Measurements from ENCODE around the gene CTNNA2. TPM values are rescaled to one million over a fixed set of nuclear protein-coding genes. Genes with fewer than 3 reads are reported as not detected.

Gene CTNNA2
- total RNA-seq, 1 experiment from 2014 or later = 0.02 TPM

- DNase-seq (ENCODE audit: low read depth) = no peak
Observed at GRCh38 chr2:80258793-80259192, 745.9 kb downstream of the CTNNA2 start.

GRCh38 chr2:80259292-80259691 is 746.4 kb downstream of the CTNNA2 start:
- no peak for DNase-seq (ENCODE audit: low read depth)

GRCh38 chr2:80266231-80266630 is 753.4 kb downstream of the CTNNA2 start:
- DNase-seq (ENCODE audit: low read depth) = no peak

GRCh38 chr2:80269806-80270205 is 757.0 kb downstream of the CTNNA2 start:
- no peak for DNase-seq (ENCODE audit: low read depth)

GRCh38 chr2:80280598-80280997 is 767.7 kb downstream of the CTNNA2 start:
- DNase-seq (ENCODE audit: low read depth) = no peak

GRCh38 chr2:80281049-80281448 is 768.2 kb downstream of the CTNNA2 start:
- no peak for DNase-seq (ENCODE audit: low read depth)

- DNase-seq (ENCODE audit: low read depth) = peak; percentile 0
Observed at GRCh38 chr2:80288576-80288975, 775.7 kb downstream of the CTNNA2 start.

- no peak for DNase-seq (ENCODE audit: low read depth)
Observed at GRCh38 chr2:80291656-80292055, 778.8 kb downstream of the CTNNA2 start.

- DNase-seq (ENCODE audit: low read depth) = no peak
Observed at GRCh38 chr2:80292474-80292873, 779.6 kb downstream of the CTNNA2 start.

- DNase-seq (ENCODE audit: low read depth) = no peak
Observed at GRCh38 chr2:80293039-80293438, 780.2 kb downstream of the CTNNA2 start.

- no peak for DNase-seq (ENCODE audit: low read depth)
Observed at GRCh38 chr2:80298954-80299353, 786.1 kb downstream of the CTNNA2 start.

GRCh38 chr2:80299661-80300060 is 786.8 kb downstream of the CTNNA2 start:
- no peak for DNase-seq (ENCODE audit: low read depth)

- DNase-seq (ENCODE audit: low read depth) = no peak
Observed at GRCh38 chr2:80300346-80300745, 787.5 kb downstream of the CTNNA2 start.

GRCh38 chr2:80300954-80301353 is 788.1 kb downstream of the CTNNA2 start:
- DNase-seq (ENCODE audit: low read depth) = no peak

GRCh38 chr2:80302001-80302313 is 789.1 kb downstream of the CTNNA2 start:
- no peak for DNase-seq (ENCODE audit: low read depth)

- DNase-seq (ENCODE audit: low read depth) = no peak
Observed at GRCh38 chr2:80302314-80303005, 789.6 kb downstream of the CTNNA2 start.

- no peak for DNase-seq (ENCODE audit: low read depth)
Observed at GRCh38 chr2:80303006-80303908, 790.4 kb downstream of the CTNNA2 start.

- no peak for DNase-seq (ENCODE audit: low read depth)
Observed at GRCh38 chr2:80303909-80304837, 791.3 kb downstream of the CTNNA2 start, which contains the start of gene LRRTM1. Gene LRRTM1, minus strand, starts transcription at chr2:80304752. Its CDS starts 933 bp downstream, at chr2:80303819.

GRCh38 chr2:80311304-80311703 is 798.5 kb downstream of the CTNNA2 start:
- DNase-seq (ENCODE audit: low read depth) = no peak

GRCh38 chr2:80312282-80312839 is 799.5 kb downstream of the CTNNA2 start:
- DNase-seq (ENCODE audit: low read depth) = no peak

GRCh38 chr2:80322311-80322920 is 809.6 kb downstream of the CTNNA2 start:
- DNase-seq (ENCODE audit: low read depth) = no peak

Data from M059J (cell line).